GM13976 (cell line): ENCODE data around the gene ACE2.

Experiments used
- DNase-seq: peaks from one replicate; pipeline ENCODE4 v3.0.0; 2012; ENCODE audit warnings: low spot score
- in situ Hi-C: fragments of 300-500 bp; cut with MboI; formaldehyde crosslinking; loops from one replicate; pipeline ENCODE4 v1.12.0; 2022; ENCODE audit warnings: low sequenced_read_pairs, mixed read lengths, inconsistent platforms; ENCODE audit not compliant: unreplicated experiment
- TF ChIP-seq, protein P1 (sequence below): IDR thresholded peaks from 2 replicates; pipeline ENCODE4 v1.5.1; 2012; ENCODE audit warnings: borderline replicate concordance, mild to moderate bottlenecking; ENCODE audit not compliant: insufficient read depth; ENCODE audit errors: extremely low read depth, missing control alignments, control extremely low read depth

ACE2 gene

GRCh38 chrX:15605226-15605625, 4.5 kb upstream of the ACE2 start:
- in situ Hi-C loops: no loop called here
- no peak for DNase-seq
- TF ChIP-seq, protein P1, sequence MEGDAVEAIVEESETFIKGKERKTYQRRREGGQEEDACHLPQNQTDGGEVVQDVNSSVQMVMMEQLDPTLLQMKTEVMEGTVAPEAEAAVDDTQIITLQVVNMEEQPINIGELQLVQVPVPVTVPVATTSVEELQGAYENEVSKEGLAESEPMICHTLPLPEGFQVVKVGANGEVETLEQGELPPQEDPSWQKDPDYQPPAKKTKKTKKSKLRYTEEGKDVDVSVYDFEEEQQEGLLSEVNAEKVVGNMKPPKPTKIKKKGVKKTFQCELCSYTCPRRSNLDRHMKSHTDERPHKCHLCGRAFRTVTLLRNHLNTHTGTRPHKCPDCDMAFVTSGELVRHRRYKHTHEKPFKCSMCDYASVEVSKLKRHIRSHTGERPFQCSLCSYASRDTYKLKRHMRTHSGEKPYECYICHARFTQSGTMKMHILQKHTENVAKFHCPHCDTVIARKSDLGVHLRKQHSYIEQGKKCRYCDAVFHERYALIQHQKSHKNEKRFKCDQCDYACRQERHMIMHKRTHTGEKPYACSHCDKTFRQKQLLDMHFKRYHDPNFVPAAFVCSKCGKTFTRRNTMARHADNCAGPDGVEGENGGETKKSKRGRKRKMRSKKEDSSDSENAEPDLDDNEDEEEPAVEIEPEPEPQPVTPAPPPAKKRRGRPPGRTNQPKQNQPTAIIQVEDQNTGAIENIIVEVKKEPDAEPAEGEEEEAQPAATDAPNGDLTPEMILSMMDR: no peak

GRCh38 chrX:15602761-15603160, 2.0 kb upstream of the ACE2 start:
- in situ Hi-C loops: no loop called here
- TF ChIP-seq, protein P1: no peak
- DNase-seq: no peak

- in situ Hi-C loops: no loop called here
- no peak for DNase-seq
- TF ChIP-seq, protein P1: no peak
These were observed 1.2 kb upstream of the ACE2 start for GRCh38 chrX:15601932-15602331.

DNA sequence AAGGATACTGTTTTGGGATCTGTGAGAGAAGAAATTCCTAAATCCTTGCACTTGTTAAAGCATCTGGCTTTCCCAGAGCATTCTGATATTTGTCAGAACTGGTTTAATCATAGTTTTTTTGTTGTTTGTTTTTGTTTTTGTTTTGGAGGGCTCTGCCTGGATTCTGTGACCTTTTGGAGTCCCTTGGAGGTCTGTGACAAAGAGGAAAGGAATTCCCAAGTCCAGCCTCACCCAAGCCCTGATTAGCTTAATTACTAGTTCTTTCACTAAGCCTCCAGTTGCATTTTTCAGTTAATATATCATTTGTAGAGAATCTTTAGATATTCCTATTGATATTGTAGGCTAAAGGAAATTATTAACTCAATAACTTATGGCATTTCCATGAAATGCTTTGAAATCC, 711 bp downstream of the ACE2 start:
- TF ChIP-seq, protein P1: no peak
- DNase-seq: no peak
- in situ Hi-C loops: no loop called here

DNA sequence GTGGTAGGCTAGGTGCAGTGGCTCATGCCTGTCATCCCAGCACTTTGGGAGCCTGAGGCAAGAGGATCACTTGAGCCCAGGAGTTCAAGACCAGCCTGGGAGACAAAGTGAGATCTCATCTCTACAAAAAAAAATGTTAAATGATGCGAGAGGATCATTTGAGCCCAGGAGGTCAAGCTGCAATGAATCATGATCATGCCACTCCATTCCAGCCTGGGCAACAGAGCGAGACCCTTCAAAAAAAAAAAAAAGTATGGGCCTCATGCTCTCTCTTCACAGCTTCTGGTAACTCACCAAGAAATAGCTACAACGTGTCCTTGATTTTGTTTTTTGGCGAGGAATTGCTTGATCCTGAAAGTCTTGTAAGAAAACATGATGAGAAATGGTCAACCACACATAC, 1.3 kb downstream of the ACE2 start:
- TF ChIP-seq, protein P1: no peak
- DNase-seq: no peak
- in situ Hi-C loops: no loop called here

GRCh38 chrX:15598026-15598425, 2.7 kb downstream of the ACE2 start:
- no peak for DNase-seq
- in situ Hi-C loops: no loop called here
- TF ChIP-seq, protein P1: no peak

- TF ChIP-seq, protein P1: no peak
- DNase-seq: no peak
- in situ Hi-C loops: no loop called here
These were observed 6.4 kb downstream of the ACE2 start for GRCh38 chrX:15594371-15594770.
